ENCODE measurements around the gene ZNF311. TPM values are rescaled to one million over a fixed set of nuclear protein-coding genes. Genes with fewer than 3 reads are reported as not detected.
A peak's percentile ranks its signal among the peaks of the same experiment; 100 is the strongest.

Gene ZNF311
- 0.17 and 0.28 TPM in 2 replicates for total RNA-seq

DNA sequence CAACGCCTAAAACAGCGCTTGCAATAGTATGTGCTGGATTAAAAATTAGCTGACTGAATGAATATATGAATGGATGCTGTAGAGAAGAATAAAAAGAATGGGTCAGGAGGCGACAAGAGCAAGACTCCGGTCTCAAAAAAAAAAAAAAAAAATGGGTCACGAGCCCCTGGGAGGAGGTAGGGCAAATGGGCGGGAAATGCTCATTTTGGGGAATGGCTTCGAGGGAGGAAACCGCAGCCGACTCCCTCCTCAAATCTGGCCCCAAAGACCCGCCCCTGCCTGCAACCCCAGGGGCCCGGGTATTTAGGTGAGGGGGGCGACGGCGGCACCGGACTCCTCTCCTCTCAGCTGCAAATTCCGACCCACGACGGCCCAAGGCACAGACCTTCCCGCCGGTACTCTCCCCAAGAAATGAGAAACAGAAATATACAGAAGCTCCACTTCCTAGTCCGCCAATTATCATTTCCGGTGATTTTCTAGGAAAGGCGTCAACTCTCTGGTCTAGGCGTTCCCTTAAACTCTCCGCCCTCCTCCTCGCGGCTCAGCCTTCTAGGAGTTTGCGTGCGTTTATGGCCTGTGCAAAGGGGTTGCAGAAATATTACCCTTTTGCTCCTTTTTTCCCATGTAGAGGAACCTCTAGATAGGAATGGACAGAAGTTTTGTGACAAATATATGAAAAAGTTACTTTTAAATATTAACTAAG lies at the start of gene ZNF311:
ZNF311 (minus strand) TSS at position 133 of the 703 bp plus-strand sequence. CDS start 1,361 bp downstream, outside the sequence.
- peak; percentile 61 for DNase-seq

DNA sequence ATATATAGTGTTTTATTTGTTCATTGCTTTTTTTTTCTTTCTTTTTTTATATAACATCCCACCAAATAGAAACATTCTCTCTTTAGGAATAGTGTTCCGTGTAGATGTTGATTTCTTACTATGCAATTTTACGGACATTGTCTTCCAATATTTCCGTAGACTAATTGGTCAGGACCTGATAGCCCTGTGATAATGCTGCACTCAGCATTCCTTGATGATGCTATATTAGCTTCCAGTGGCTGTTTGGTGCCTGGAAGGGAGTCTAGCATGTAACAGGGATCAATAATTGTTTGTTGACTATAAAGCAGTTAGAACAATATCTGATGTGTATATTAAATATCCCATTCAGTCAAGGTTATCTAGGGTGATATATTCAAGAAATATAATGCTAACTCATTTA lies 46.6 kb upstream of the ZNF311 start:
- DNase-seq, result no peak

DNA sequence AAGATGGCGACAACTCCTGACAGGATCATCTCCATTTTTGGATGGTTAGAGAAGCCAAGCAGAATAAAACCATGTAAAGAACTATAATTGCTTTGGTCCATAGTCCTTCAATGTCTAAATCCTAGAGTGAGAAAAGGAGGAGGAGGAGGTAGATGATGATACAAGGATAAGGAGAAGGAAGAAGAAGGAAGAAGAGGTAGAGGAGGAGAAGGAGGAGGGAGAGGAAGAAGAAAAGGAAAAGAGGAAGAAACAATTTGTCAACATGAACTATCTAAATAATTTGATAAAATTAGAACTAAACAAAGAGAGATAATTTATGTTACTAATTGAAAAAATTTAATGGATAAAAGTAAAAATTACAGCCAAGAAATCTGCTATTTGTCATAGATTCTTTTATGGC lies 40.0 kb upstream of the ZNF311 start, which contains the start of gene OR2W1:
OR2W1 (minus strand) TSS at position 101 of the 400 bp plus-strand sequence; CDS start at position 101, 0 bp downstream.
- DNase-seq, result no peak

DNA sequence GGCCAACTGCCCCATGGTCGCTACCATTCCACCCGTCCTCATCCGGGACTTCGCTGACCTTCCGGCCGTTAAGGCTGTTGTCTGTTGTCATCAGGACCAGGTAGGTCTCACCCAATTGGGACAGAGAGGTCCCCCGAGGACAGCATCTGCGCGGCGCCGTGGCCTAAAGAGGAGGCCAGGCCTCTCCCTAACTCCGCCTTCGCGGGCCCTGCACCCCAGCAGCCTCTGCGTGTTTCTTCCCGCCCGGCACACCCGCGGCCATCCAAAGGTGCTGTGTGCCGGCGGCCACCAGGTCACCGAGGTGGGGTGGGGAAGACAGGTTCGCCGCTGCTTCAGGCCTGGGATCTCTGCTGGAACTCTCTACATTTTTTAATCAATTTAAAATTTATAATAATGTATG lies 30.8 kb upstream of the ZNF311 start:
- DNase-seq, result no peak

GRCh38 chr6:29028821-29029220 lies 23.7 kb upstream of the ZNF311 start:
- DNase-seq, result no peak

DNA sequence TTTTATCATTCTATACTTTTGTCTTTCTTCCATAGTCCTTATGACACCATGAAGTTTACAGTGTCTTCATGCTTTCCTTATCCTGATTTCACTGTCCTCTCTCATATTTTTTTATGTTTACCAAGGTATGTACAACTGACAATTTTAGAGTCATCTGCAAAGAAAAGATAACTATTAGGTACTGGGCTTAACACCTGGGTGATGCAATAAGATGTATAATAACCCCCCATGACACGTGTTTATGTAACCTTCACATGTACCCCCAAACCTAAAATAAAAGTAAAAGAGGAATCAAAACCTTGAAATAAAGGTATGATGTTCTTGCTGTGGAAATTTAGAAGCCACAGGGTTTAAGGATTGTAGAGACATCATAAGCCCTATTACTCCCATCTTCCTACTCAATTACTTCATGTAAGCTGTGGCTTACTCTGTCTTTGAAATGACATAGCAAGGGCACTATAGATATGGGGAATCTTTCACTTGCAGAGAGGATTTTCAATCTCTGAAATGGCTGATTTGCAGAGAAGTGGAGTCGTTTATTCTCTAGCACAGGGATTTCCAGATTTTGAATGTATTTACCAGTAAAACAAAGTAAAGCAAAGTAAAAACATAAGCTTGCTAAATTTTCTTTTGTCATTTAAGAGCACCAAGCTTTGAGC lies 20.9 kb upstream of the ZNF311 start:
- no peak for DNase-seq

- no peak for DNase-seq
Observed at GRCh38 chr6:29021434-29021833, 16.3 kb upstream of the ZNF311 start.

DNA sequence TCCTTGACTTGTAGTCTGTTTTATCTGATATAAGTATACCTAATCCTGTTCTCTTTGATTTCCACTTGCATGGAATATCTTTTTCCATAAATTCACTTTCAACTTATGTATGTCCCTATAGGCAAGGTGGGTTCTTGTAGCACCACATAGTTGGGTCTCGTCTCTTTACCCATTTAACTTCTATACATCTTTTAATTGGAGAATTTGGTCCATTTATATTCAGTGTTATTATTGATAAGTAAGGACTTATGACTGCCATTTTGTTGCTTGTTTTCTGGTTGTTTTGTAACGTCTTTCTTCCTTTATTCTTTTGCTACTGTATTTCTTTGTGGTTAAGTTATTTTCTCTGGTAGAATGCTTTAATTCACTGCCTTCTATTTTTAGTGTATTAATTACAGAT lies 14.5 kb upstream of the ZNF311 start:
- no peak for DNase-seq

- DNase-seq, result no peak
Observed at GRCh38 chr6:29017428-29017802, 12.3 kb upstream of the ZNF311 start.

- DNase-seq, result peak; percentile 90
Observed at GRCh38 chr6:29016559-29017427, 11.7 kb upstream of the ZNF311 start.

GRCh38 chr6:29014729-29015608 lies 9.9 kb upstream of the ZNF311 start:
- DNase-seq, result peak; percentile 9

GRCh38 chr6:29011276-29011734 lies 6.2 kb upstream of the ZNF311 start:
- DNase-seq, result peak; percentile 55

DNA sequence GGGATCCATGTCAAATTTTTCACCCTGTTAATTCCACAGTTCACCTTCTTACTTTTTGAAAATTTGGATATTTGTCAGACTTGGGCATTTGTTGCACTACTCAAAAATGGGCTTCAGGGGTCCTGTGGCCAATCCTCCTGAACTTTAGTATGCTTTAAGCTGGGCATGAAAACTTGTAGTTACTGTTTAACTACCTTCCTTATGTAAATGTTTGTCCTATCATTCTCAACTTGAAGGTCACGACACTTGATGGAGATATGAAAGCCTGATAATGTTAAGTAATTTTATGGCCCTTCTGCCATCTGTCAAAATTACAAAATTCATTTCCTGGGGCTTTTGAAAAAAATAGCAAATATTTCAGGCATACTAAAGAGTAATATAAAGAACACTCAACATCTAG lies 4.2 kb upstream of the ZNF311 start:
- DNase-seq, result no peak

DNA sequence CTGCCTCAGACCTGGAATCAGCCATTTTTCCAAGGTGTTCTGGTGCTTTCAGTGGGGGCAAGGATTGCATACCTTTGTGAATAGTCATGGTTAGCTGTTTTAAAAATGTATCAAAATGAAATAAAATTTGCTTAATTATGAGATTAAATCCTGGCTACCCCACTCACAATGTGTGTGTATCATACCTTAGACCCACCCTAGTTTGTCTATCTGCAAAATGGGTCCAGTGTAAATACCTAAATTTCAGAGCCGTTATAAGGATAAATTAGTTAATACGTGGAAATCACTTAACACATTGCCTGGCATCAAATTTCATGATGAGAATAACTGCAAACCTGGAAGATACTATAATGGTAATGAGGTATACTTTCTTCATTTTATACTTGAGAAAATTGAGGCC lies 3.0 kb upstream of the ZNF311 start:
- no peak for DNase-seq

- no peak for DNase-seq
Observed at GRCh38 chr6:28996844-28997510, 8.1 kb downstream of the ZNF311 start.

DNA sequence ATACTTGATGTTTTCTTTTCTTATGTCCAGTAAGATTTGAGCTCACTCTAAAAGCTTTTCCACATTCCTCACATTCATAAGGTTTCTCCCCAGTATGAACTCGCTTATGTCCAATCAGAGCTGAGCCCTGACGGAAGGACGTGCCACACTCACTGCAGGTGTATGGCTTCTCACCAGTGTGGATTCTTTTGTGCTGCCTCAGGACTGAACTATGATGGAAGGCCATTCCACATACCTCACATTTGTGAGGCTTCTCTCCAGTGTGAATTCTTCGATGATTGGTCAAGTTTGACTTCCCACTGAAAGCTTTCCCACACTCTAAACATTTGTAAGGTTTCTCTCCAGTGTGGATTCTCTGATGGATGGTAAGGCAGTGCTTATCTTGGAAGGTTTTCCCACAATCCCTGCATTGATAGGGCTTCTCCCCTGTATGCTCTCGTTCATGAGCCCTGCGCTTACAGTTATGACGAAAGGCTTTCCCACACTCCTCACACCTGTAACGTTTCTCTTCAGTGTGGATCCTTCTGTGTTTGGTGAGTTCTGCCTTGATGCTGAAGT lies 9.9 kb downstream of the ZNF311 start:
- no peak for DNase-seq

GRCh38 chr6:28988536-28989311 lies 16.4 kb downstream of the ZNF311 start:
- DNase-seq, result peak; percentile 80

GRCh38 chr6:28985462-28986164 lies 19.5 kb downstream of the ZNF311 start:
- DNase-seq, result peak; percentile 98

DNA sequence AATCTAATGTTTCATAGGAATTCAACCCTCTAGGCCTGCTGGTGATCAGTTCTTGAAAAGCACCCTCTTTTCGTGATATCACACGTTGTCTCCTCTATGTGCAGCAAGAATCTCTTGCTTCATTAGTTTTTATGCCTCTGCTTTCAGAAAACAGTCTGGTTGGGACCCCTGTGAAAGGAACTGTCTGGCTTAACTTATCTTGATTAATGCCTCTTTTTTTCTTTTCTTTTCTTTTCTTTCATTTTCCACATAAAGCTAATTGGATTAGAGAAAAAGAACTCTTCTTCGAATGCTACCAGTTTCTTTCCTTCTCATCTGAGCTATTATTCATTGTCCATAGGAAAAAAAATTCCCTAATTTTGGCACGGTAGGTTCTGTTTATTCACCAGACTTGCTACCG lies 21.3 kb downstream of the ZNF311 start:
- no peak for DNase-seq
